Kidney glomerular epithelial cell (primary cell): ENCODE data around the gene FASN.

Experiments used
- DNase-seq: peaks from one replicate; lab custom pipeline; 2025; lab: John Stamatoyannopoulos, UW

The FASN gene

DNA sequence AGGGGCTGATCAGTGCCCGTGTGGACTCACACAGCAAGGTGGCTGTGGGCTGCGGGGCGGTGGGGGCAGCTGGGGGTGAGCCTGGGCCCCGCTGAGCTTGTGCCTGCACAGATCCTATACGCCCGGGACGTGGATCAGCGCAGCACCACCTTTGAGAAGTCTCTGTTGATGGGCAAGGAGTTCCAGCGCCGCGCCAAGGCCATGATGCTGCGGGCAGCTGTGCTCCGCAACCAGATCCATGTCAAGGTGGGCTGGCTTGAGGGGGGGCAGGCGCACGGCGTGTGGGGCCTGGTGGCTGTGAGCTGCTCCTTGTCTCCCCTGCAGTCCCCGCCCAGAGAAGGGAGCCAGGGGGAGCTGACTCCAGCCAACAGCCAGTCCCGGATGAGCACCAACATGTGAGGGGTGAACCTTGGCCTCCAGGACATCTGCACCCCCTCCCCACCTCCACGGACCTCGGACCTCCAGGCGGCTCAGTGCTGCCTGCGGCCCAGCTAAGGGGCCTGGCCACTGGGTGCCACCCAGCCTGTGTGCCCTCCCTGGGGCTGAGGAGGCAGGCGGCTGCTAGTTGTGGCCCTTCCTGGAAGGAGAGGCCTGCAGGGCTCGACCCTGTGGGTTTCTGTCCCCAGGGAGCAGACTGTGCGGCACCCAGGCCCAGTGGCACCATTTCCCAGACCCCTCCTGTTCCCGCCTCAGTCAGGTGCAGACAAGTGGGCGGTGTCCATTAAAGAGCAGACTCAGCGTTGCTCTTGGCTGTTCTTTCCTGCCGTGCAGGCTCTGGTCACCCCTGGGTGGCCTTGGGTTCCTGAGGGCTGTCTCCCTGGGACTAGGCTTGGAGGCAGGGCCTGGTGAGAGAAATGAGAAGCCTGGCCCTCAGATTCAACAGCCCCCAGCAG lies 41.1 kb downstream of the FASN start:
- DNase-seq, result no peak

DNA sequence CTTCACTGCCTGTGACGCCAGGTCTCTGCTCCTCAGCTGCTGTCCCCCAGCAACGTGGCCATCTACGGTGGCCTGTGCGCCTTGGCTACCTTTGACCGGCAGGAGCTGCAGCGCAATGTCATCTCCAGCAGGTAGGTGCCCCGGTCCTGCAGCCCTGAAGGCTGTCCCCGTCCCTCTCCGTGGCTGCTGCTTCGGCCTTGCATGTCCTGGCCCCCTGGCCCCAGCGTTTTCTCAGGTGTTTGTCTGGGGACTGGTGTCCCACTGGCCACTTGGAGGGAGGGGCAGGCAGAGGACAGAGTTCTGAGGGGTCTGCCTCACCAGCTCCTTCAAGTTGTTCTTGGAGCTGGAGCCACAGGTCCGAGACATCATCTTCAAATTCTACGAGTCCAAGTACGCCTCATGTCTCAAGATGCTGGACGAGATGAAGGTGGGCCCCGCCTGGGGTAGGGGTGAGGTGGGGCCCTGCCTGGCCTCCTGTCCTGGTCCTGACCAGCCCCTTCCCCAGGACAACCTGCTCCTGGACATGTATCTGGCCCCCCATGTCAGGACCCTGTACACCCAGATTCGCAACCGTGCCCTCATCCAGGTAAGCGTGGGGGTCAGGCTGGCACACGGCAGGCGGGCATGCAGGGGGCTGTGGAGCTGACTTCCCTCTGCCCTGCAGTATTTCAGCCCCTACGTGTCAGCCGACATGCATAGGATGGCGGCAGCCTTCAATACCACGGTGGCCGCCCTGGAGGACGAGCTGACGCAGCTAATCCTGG lies 41.9 kb downstream of the FASN start:
- DNase-seq, result no peak

DNA sequence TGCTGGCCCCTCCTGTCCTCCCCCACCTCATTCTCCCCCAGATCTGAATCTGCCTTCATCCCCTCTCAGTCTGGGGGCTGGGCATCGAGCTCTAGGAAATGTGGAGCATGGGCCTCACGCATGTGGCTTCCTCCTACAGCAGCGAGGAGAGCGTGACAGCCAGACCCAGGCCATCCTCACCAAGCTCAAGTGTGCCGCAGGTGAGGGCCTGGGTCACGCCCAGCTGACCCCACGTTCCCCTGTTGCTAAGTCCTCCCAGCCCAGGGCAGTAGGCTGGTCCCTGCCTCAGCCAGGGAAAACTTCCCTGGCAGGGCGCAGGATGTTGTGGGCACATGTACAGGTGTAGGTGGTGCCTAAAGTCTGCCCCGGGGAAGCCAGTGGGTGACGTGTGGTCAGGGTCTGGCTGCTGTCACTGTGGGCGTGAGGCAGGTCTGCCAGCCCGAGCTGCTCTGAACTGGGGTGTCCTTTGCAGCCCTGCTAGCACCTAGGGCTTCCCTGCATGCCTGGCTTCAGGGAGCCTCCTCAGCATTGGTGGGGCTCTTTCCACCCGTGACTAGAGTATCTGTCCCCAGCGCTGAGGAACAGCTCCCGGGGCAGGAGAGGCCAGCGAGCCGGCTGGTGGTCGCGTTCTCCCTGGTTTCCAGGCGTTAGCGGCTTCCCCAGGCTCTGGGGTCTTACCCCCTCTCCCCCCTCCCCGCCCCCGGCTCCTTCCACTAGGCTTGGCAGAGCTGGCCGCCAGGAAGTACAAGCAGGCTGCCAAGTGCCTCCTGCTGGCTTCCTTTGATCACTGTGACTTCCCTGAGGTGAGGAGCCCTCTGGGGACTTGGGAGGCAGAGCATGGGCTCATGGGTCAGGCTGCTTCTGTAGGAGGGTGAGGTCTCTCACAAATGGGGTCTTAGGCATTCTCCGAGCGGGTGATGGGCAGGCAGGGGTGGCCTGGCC lies 42.7 kb downstream of the FASN start:
- DNase-seq, result no peak

DNA sequence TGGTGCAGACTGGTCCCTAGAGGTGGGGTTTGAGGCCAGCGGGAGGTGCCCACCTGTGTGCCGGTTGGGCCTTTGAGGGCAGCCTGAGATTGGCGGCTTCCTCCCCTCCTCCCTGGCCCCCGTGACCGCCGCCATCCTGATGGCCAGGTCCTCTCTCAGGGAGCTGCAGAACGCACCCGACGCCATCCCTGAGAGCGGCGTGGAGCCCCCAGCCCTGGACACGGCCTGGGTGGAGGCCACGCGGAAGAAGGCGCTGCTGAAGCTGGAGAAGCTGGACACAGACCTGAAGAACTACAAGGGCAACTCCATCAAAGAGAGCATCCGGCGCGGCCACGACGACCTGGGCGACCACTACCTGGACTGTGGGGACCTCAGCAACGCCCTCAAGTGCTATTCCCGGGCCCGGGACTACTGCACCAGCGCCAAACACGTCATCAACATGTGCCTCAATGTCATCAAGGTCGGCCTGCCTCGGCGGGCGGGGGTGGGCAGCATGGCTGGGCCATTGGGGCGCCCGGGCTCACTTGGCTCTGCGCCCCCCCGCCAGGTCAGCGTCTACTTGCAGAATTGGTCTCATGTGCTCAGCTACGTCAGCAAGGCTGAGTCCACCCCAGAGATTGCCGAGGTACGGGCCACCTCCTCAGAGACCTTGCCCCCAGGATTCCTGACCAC lies 43.5 kb downstream of the FASN start:
- no peak for DNase-seq

DNA sequence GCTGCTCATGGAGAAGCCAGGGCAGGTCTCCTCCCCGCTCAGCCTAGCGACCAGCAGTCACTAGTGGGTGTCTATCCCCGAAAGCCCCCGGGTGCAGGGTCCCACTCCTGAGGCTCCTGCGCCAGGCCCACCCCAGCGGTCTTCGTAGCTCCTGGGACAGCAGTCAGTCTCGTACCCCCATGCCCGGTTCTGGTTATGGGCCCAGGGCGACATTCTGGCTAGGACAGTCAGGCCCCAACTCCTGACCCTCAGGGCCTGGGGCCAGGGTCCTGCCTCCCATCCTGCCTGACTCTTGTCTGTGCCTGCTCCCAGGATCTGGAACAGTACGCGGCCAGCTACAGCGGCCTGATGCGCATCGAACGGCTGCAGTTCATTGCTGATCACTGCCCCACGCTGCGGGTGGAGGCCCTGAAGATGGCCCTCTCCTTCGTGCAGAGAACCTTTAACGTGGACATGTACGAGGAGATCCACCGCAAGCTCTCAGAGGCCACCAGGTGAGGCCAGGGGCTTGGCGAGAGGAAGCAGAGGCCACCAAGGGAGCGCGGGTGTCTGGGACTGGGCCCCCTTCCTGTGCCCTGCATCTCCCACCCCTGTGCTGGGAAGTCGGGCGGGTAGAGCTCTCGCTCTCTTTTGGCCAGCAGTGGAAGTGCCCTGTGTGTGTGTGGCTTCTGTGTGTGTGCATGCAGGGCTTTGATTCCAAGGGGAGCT lies 44.3 kb downstream of the FASN start:
- no peak for DNase-seq

DNA sequence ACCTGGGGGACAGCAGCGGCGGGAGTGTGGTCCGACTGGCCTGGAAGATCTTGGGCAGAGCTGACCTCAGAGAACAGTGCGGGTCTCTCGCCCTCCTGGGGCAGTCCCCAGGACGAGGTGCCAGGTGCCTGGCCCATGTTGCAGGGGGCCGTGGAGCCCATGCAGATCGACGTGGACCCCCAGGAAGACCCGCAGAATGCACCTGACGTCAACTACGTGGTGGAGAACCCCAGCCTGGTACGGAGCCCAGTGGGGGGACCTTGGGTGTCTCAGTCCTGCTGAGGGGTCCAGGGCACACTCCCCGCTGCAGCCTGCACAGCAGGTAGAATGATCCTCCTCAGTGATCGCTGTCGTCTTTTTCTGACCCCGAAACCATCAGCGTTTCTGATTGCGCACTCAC lies 44.9 kb downstream of the FASN start:
- no peak for DNase-seq

DNA sequence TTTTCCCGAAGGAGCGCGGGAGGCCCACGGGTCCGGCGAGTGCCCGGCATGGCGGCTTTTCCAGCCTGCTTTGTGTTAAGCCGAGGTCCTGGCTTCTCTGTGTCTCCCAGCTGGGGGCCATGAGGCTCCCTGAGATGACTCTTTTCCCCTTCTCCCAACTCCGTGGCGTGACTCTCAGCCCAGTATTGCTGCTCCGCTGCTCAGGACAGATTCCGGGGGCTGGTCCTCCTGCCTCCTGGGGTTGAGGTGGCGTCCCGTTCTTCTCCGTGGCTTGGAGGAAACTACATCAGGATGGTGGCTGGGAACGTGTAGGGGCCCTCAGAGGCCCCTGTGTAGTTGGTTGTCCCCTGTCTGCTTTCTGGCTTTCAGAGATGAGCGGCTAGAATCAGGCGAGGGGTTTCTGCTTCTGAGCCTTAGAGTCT lies 45.4 kb downstream of the FASN start:
- no peak for DNase-seq

DNA sequence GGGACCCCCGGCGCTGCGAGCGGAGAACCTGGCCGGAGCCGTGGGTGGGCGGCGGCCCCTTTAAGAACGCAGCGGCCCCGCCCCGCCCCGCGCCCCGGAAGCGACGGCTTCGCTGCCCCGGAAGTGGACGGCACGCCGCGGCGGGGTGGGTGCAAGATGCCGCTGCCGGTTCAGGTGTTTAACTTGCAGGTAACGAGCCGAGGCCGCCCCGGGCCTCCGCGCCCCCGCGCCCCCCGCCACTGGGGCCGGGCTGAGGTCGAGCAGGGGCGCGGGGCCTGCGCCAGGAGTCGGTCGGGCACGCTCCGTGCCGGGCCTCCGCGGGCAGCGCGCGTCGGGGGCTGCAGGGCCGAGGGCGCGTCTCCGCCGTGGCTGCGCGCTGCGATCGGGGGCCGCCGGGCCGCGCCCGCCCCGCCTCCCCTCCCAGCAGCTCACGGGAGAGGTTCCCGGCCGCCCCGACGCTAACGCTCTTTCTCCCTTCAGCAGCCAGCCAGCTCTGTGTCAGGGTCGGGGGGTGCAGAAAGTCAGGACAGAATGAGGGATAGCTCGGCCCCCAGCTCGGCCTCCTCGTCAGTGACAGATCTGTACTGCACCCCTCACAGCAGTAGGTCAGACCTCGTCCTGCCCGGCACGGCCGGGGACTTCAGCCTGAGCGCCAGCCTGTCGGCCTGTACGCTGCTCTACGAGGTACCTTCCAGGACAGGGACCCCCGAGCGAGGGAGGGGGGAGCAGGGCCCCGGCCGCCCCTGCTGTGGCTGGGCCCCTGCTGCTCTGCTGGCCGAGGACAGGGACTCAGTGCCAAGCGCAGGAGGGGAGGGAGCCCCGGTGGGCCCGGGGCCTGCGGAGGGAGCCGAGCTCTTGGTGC lies 46.0 kb downstream of the FASN start, which contains the start of the genes GPS1 and RFNG:
Gene GPS1 (plus strand): TSS at position 123 of the 862 bp plus-strand sequence. CDS start 34 bp downstream, at position 157.
Gene RFNG (minus strand): TSS at position 36 of the 862 bp plus-strand sequence. CDS start 45 bp downstream, outside the sequence.
- peak; percentile 57 for DNase-seq

DNA sequence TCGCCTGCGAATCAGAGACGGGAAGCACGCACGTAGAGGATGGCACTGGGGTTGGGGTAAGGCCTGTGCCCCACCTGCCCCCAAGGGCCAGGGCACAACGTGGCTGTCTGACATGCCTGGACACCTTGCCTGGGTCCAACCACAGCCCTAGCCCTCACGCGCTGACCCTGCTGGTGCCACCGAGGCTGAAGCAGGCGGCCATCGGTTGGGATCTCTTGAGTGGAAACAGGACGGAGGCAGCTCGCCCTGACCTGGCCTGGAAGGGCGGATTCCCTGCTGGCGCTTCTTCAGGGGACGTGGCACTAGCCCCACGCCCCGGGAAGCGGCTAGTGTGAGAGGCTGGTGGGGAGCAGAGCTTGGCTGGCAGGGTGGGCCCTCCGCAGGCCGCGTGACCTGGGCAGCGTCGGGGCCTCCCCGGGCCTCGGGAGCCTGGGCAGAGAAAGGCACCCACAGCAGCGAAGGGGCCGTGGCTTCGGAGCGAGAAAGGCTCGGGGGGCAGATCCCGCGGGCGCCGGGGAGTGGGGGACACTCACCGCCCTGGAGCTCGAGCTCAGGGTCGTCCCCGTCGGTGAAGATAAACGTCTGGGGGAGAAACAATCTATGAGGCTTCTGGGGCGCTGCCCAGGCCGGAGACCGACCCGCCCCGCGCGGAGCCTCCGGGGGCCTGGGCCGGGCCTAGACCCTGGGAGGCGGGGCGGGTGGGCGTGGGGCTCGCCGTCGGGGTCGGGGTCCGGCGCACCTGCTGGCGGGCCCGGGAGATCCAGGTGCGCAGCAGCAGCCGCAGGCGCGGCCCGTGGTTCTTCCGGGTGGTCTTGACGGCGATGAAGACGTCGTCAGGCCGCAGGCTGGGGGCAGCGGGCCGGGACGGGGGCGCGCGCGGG lies 47.0 kb downstream of the FASN start:
- no peak for DNase-seq

DNA sequence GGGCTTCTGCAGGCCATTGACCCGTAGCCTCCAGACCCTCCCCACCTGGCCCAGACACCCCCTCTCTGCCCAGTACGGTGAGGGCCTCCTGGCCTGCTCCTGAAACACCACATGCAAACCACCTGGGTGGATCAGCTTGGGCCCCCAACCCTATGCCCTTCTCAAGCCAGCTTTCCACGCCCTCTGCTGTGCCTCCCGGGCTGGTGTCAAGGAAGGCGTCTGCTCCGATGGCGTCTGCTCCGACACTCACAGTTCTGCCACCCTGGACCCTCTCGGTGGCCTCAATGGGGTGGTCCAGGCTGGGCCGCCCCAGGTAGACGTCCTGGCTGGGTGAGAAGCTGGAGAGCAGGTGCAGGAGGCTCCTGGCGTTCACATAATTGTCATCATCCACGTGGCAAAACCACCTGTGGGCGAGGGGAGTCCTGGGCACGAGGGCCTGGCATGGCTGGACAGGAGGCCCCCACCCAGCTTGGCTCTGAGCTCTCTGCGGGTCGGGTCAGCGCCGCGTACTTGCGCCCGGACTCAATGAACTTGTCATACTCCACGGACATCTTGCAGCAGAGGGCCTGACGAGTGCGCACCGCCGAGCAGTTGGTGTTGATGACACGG lies 47.8 kb downstream of the FASN start:
- no peak for DNase-seq

DNA sequence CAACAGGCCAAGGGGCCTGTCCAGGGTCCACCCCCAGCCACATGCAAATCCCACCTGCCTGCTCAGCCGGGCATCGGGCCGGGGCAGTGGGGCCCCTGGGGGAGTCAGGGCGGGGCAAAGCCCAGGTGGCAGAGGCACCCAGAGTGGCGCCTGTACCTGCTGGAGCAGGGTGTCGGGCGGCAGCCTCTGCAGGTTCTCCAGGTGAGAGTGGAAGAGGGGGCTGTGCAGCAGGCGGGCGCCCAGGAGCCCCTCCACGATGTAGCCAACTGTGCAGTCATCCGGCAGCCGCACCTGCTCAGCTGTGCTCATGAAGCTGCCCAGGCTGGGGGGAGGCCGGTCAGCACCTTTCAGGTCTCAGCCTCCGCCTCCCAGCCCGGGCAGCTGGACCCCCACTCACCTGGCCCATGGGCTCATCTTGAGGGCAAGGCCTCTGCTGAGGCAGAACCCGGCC lies 48.5 kb downstream of the FASN start:
- DNase-seq, result no peak

DNA sequence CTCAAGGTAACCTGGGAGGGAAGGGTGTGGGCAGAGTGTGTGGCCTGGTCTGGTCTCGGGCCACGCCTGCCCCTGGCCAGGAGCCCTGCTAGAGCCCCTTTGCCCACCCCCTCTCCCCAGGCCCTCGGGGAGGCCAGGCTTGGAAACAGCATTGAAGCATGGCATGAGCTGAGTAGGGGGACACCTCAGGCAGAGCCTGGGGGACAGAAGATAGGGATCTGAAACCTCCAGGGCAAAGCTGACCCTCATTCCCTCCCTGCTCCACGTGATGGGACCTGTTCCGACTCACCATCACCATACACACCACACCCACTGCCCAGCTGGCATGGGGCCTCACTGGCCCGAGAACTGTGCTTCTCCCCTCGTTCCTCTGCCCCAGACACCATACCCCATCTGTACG lies 48.9 kb downstream of the FASN start:
- DNase-seq, result no peak

DNA sequence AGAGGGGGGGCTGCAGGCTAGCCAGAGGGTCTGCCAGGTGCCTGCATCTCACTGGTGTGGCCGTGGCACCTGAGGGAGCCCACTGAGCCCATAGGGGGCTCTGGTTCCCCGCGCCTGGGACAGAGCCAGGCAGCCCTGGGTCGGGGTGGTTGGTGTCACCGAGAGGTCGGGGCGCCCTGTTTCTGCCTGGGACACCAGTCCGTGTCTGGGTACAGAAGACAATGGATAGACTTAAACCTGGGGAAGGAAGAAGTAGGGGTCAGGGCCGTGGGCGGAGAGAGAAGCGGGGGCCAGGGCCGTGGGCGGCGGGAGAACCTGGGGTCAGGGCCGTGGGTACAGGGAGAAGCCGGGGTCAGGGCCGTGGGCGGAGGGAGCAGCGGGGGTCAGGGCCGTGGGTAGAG lies 49.5 kb downstream of the FASN start:
- DNase-seq, result no peak

DNA sequence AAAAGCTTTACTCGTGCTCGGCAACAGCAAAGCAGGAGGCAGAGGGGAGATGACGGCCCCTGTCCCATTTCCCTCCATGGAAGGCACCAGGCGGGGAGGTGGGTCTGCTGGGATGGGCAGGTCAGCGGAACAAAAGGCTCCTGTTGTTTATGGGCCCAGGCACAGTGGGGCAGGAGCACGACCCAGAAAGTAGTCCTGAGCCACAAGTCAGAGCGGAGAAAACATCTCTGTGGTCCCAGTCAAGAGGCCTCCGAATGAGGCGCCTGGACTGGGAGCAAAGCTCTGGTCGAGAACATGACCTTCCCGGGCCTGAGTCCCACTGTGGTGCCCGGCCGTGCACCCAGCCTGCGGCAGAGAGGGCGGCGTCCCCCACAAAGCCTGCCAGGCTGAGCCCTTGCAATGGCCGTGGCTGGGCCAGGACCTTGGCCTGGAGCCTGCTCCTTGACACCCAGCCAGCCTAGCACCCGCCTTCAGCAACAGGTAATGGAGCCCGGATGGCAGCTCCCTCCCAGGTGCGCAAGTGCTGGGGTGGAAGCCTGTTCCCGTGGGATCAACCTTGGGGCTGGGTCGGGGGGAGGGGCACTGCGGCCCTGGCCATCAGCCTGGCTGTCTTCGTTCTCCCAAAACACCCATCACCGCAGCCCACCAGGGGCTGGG lies 50.0 kb downstream of the FASN start:
- DNase-seq, result no peak

DNA sequence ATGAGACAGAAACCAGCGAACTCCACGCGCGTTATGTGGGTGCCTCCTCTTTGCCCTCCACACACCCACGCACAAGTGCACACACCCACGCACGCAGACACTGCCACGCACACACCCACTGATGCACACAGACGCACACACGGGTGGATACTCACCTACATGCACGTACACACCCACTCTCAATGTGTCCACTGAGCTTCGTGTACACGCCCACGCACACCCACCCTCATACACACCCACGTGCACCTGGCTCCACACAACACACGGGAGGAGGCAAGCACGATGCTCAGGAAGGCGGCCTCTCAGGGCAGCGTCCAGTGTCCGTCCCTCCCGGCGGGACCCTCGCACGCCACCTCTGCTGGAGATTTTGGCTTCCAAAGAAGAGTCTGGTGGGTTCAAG lies 50.7 kb downstream of the FASN start:
- DNase-seq, result no peak

DNA sequence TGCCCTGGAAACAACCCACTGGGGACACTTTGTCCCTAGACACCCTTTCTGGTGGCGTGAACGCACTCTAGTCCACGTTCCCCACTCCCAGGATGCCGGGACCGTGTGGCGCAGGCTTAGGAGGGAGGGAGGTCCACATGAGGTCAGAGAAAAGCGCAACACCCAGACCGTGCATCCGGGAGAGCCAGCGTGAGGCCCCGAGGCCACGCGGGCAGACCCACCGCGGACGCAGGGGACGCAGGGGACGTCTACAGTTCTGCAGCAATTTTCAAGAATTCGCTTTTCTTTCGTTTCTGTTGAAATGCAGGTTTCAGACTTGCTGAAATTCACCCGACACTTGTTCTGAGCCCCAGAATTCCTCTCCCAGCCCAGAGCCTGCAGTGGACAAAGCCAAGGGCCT lies 51.1 kb downstream of the FASN start:
- no peak for DNase-seq

DNA sequence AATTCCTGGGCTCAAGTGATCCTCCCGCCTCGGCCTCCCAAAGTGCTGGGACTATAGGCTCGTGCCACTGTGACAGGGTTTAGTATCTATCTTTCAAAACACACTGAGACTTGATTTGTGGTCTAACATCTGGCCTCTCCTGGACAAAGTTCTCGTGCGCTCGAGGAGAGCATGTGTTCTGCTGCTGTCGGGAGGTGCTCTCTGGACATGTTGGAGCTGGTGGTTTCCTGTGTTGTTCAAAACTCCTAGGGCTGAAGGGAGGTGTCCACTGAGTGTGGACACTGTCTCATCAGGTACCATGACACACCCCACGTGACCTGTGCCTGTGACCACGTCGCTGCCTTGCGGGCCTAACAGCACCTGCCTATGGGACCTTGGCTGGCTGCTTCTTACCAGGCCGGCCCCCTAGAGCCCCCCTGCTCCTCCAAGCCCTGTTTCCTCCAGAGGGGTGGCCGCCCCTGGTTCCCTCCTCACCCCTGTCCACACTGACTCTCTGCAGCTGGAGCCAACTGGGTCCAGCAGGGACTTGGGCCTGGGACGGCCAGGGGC lies 52.0 kb downstream of the FASN start:
- no peak for DNase-seq
